NCI-H2107 (cell line): Measurements from ENCODE around the gene TBL3.

Source experiments
- DNase-seq: peaks from one replicate; lab custom pipeline; 2025; lab: John Stamatoyannopoulos, UW

TBL3 gene

GRCh38 chr16:1982991-1983543 lies 11.2 kb downstream of the TBL3 start:
- no peak for DNase-seq

GRCh38 chr16:1983544-1984346 lies 11.9 kb downstream of the TBL3 start, which contains the start of gene GFER:
GFER (plus strand) TSS chr16:1984193; CDS start chr16:1984219, 26 bp downstream.
- peak; percentile 41 for DNase-seq

- no peak for DNase-seq
These were observed 12.7 kb downstream of the TBL3 start for GRCh38 chr16:1984347-1985225.

- no peak for DNase-seq
These were observed 13.8 kb downstream of the TBL3 start for GRCh38 chr16:1985466-1986150.

DNA sequence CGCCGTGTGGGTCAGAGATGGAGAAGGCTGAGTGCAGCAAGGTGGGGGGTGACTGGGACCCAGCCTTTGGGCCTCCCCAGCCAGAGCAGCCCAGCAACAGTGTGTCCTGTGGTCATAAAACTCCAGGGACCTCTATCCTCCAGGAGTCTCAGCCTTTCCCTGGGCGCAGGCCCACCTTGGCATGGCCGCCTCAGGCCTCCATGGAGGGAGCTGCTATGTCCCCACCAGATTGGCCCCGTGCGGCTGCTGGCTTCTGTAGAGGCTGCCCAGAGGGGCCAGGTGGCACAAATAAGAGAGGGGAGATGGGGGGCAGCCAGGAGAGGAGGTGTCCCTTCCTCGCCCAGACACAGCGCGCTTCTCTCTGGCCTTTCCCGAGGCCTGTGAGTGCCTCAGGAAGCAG lies 15.3 kb downstream of the TBL3 start:
- no peak for DNase-seq

DNA sequence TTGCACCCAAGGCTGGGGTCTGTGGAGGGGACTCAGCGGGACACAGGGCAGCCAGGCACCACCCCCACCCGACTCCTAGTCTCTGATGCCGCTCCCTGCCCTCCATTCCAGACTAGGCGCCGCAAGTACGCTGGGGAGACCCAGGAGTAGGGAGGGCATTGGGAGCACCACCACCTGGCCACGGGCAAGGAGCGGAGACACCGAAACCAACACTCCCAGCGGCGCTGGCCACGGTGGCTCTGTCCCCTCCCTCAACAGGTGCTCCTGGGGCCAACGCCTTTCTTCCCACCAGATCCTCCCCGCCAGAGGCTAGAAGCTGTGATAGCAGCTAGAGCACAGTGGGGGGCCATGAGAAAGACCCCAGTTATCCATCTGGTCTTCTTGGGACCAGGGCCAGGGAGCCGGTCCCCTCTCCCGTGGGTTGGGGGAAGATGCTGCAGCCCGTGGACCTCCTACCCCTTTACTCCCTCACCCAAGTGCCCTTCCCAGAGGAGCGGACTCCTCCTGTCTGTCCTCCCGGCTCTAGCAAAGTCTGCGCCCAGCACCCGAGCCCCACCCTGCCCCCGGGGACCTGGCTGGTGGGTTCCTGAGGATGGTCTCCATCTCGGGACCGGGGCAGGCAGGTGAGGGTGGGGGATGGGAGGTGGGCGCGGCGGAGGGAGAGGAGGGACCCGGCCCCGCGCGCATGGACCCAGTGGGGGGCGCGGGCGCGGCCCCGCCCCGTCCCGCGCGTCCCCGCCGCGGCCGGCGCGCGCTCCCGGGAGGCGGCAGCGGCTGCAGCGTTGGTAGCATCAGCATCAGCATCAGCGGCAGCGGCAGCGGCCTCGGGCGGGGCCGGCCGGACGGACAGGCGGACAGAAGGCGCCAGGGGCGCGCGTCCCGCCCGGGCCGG lies 17.6 kb downstream of the TBL3 start, which contains the start of gene SYNGR3:
Gene SYNGR3 (plus strand): TSS at position 762 of the 892 bp plus-strand sequence. CDS start 133 bp downstream, outside the sequence.
- DNase-seq = no peak

DNA sequence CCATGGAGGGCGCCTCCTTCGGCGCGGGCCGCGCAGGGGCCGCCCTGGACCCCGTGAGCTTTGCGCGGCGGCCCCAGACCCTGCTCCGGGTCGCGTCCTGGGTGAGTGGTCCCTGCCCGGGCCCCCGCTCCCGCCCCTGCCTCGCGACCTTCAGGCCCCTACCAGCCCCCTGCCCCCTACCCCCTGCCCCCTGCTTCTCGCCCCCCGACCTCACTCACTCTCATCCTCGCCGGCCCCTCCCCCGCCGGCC lies 18.2 kb downstream of the TBL3 start:
- DNase-seq = no peak

- no peak for DNase-seq
These were observed 18.7 kb downstream of the TBL3 start for GRCh38 chr16:1990351-1991134.

- DNase-seq = no peak
These were observed 19.3 kb downstream of the TBL3 start for GRCh38 chr16:1991135-1991551.

DNA sequence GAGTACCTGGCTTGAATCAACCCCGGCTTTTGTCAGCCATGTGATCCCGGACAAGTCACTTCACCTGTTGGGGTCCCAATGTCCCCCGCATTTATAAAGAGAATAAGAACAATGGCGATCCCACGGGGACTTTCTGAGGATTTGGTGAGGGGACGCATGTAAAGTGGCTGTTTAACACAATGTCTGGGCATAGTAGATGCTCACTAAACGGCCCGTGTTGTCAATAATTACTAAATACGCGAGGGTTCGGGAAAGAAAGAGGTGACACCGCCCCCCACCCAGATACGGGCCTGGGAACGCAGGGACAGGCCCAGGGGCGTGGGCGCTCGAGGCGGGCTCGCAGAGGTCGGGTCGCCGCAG lies 19.7 kb downstream of the TBL3 start:
- no peak for DNase-seq

GRCh38 chr16:1991948-1992703 lies 20.3 kb downstream of the TBL3 start:
- no peak for DNase-seq

DNA sequence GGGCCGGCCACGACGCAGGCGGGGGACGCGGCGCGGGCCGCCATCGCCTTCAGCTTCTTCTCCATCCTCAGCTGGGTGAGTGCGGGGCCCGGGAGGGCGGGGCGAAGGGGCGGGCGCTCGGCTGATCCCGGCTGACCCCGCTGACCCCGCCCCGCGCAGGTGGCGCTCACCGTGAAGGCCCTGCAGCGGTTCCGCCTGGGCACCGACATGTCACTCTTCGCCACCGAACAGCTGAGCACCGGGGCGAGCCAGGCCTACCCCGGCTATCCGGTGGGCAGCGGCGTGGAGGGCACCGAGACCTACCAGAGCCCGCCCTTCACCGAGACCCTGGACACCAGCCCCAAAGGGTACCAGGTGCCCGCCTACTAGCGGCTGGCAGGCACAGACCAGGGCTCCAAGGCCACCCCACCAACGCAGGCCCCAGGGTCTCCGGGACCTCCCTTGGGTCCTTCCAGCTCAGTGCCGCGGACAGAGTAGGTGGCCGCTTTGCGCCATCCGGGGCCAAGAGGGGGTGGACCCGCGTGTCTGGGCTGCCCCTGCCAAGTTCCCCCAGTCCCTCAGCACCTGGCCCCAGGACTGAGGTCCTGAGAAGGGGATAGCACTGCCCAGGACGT lies 21.0 kb downstream of the TBL3 start:
- no peak for DNase-seq

DNA sequence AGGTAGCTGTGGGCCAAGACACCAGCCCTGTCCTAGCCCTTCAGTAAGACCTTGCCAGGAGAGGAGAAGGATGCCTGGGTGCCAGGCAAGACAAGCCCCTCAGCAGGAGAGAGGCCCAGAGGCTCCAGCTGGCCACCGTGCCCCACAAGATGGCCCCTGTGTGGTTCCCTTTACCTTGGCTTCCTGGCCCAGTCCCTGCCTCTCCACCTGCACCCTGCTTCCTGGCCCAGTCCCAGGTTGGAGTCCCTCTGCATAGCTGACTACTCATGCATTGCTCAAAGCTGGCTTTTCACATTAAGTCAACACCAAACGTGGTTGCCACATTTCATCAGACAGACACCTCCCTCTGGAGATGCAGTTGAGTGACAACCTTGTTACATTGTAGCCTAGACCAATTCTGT lies 21.9 kb downstream of the TBL3 start:
- no peak for DNase-seq

GRCh38 chr16:1997494-1998359 lies 25.9 kb downstream of the TBL3 start:
- no peak for DNase-seq

GRCh38 chr16:1998360-1998835 lies 26.5 kb downstream of the TBL3 start:
- DNase-seq = no peak

DNA sequence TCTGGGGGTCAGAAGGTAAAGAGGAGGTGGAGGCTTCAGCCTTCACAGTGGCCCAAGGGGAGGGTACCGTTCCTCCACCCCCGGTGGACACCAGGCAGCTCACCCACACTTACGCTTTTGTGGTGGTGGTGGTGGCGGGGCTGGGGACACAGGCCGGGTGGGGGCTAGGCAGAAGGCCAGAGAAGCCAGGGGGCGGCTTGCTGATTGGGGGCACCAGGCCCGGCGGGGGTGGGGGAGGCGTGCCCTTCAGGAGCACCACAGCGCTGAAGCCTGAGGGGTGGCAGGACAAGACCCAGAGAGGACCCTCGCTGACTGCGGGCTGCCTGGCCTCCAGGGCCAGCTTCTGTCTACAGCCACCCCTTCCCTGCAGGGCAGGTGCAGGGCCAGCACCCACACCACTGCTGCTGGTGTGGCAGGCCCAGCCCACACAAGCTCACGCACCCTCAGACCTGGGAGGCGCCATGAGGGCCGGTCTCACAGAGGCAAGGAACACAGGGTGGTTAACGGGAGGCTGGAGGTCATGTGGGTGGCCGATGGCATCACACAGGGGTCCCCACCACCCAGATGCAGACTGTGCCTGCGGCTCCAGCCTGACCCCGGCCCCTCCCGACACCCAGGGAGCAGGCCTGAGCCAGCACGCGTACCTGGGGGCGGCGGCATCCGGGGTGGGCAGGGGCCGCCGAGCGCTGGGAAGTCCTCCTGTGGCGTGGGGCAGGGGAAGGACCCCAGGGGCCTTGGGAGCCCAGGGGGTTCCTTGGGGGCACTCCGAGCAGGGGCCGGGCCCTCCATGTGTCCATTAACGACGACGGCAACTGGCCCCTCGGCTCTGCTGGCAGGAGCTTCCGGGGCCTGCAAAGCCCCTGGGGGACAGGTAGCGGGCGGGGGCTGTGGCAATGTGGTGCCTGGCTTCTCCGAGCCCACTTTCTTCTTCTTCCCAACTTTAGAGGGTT lies 27.3 kb downstream of the TBL3 start:
- DNase-seq = no peak
